G401.6 (cell line): Measurements from ENCODE around the gene PES1.
"Not testable (repeated sequence)": the region's sequence is repeated elsewhere in the genome, so short reads cannot be mapped to it uniquely, and the experiment has no call there.

Experiments
- FAIRE-seq: peaks from 2 replicates; lab custom pipeline; 2012; peaks lifted over from hg19 to GRCh38; lab: Jason Lieb, UNC

Gene PES1

DNA sequence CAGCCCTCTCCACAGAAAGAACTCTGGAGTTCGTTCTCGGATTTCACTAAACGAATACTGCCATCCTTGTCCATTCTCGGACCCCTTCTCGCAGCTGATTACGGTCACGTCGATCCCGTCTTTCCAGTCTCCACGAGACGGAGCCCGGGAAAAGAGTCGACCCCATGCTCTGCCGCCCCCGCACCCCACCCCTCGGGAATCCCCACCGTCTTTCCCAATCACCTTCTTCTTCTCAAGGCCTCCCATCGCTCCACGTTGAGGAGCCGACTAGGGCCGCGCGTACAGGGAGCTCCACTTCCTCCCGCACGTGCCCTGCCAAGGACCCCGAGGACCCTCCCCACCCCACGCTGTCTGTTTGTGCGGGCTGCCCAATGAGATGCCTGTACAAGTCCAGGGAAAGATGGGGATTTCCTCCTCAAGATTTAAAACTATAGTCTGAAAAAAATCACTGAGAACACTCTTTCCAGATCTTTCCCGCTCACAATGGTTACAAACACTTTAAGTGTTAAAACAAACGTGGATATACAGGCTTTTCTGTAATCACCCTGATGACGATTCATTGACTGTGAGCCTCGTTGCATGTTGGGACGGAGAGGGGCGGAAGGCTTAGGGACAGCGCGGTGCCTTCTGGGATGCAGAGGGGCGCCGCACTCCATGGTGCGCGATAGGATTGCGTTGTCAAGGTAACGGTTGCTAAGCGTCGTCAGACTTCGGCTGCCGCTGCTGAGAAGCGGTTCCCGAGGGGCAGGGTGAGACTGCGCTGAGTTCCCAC lies at the start of gene PES1:
Gene PES1, minus strand, starts transcription at position 323 of the 772 bp plus-strand sequence. Its CDS starts 77 bp downstream, at position 246.
- FAIRE-seq, result peak; percentile 99

DNA sequence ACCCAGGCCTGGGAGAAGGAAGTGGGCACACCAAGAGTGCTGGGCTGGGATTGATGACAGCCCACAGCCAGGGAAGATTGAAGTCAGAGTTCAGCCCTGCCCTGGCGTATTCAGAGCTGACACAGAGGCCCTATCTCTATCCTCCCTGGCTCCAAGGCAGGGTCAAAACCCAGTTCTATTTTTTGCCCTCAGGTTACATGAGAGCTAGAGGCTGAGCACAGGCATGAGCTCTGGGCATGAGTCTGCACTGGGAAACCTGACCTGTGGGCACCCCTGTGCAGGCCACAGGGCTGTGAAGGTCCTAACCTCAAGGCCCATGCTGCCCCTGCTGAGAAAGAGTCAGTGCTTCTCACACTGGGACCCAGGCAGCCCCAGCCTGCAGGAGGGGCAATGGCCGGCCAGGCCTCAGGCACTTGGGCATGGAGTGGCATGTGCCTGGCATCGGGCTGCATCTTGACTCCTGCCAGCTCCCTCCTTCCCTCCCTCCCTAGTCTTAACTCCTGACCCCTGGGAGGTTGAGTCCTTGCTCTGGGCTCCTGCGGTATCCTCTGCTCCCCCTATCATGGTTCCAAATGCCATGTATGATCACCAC lies 49.2 kb upstream of the PES1 start:
- no peak for FAIRE-seq

DNA sequence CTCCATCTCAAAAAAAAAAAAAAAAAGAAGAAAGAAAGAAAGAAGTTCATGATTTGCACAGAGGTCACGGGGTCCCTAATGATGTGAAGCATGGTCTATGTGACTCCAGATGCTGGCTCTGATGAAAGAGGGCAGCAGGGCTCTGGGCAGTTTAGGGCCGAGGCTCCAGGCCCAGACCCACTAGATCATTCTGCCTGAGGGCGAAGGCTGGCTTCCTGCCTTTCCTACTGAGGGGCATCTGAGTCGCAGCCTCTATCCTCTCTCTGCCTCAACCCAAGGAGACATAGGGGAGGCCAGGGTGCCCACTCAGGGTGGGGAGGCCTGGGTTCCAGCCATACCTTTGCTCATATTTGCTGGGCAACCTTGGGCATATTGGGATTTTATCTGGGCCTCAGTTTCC lies 48.7 kb upstream of the PES1 start:
- no peak for FAIRE-seq

DNA sequence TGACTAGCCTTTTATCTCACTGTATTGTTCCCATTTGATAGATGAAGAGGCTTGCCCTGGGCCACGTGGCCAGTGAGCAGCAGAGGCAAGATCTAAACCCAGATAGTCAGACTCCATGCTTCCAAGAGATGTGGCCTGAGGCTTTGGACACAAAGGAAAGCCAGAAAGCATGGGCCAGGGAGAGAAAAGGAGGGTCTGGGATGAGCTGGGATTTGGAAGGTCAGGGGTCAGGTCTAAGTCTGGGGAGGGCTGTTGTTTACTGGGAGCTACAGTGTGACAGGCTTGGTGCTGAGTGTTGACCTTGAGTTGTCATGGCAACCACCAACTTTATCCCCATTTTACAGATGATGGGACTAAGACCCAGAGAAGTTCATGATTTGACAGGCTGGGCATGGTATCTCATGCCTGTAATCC lies 46.0 kb upstream of the PES1 start:
- FAIRE-seq, result no peak

DNA sequence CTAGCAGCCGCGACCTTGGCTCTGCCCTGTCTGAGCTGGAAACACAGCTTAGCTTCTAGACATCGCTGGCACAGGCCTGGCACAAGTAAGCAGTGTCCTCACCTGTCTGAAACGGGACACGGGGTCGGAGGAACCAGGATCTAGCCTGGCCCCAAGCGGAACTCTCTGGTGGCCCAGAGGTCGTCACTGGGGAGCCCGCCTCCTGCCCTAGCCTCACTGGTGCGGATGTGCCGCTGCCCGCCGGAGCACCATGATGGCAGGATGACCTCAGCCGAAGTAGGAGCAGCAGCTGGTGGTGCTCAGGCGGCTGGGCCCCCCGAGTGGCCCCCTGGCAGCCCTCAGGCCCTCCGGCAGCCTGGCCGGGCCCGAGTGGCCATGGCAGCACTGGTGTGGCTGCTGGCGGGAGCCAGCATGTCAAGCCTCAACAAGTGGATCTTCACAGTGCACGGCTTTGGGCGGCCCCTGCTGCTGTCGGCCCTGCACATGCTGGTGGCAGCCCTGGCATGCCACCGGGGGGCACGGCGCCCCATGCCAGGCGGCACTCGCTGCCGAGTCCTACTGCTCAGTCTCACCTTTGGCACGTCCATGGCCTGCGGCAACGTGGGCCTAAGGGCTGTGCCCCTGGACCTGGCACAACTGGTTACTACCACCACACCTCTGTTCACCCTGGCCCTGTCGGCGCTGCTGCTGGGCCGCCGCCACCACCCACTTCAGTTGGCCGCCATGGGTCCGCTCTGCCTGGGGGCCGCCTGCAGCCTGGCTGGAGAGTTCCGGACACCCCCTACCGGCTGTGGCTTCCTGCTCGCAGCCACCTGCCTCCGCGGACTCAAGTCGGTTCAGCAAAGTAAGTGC lies 44.7 kb upstream of the PES1 start:
- FAIRE-seq, result no peak

DNA sequence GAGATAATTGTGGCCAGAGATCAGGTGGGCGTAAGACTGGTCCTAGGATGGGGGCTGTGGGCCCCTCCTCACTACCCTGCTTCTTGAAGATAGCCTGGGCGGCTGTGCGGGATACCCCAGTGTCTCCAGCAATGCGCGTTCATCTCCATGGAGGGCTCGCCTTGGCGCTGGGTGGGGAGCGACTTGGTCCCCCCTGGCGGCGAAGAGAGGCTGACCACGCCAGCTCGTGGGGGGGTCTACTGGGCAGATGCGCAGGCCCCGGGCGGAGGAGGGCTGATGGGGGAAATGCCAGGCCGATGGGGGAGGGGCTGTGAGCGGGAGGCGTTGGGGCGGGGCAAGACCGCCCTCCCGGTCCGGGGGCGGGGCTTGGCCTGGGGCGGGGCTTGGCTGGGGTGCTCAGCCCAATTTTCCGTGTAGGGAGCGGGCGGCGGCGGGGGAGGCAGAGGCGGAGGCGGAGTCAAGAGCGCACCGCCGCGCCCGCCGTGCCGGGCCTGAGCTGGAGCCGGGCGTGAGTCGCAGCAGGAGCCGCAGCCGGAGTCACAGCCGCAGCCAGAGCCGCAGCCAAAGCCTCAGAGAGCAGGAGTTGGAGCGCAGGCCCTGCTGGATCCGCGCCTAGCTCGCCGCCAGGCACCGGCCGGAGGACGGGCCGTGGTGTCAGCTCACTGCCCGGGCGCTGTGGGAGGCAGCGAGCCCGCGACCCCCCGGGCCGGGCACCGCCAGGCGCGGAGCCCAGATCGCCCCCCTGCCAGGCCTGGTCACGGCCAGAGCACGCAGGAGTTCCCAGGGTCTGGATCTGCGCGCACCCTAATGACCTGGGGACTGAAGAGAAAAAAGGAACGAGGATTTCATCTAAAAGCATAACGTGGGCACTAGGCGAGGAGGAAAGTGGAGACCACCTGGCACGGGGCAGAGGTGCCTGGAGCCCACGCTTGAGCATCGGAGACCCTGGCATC lies 43.8 kb upstream of the PES1 start, which contains the start of gene SLC35E4:
Gene SLC35E4, plus strand, starts transcription at position 509 of the 953 bp plus-strand sequence. CDS start 670 bp downstream, outside the sequence.
- no peak for FAIRE-seq

DNA sequence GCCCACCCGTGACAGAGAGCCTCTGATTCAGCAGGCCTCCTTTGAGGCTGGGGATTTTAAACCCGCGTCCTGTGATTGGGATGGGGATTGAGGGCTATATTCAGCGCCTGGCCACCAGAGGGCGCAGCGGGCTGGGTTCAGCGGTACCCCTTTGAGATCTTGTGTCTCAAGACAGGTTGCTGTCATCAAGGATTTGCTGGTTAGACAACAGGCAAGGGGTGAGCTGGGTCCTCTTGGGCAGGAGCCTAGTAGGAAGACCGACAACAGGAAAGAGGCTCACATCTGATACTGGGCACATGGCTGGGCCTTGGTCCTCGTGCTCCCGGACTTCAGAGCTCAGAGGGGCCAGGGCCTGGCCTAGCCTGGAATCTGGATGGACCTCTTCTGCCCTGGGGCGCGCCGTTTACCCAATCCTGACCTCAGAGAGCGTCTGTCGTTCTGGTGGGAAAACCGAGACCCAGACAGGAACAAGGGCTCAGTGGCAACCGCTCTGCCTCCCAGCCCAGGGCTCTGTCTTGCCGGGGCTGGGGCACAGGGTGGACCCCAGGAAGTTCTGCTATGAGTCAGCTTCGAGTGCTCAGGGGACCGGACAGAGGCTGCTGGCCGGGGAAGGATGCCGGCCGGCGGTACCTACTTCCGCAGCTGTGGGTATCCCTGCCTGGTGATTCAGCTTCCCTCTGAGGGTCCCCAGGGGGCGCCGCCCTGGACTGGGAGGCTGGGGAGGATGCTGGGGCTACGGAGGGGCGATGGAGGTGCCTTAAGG lies 42.9 kb upstream of the PES1 start:
- peak; percentile 13 for FAIRE-seq

DNA sequence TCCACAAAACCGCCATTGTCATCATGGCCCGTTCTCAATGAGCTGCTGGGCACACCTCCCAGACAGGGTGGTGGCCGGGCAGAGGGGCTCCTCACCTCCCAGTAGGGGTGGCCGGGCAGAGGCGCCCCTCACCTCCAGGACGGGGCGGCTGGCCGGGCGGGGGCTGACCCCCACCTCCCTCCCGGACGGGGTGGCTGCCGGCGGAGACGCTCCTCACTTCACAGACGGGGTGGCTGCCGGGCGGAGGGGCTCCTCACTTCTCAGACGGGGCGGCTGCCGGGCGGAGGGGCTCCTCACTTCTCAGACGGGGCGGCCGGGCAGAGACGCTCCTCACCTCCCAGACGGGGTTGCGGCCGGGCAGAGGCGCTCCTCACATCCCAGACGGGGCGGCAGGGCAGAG lies 39.8 kb upstream of the PES1 start:
- FAIRE-seq, result not testable (repeated sequence)

DNA sequence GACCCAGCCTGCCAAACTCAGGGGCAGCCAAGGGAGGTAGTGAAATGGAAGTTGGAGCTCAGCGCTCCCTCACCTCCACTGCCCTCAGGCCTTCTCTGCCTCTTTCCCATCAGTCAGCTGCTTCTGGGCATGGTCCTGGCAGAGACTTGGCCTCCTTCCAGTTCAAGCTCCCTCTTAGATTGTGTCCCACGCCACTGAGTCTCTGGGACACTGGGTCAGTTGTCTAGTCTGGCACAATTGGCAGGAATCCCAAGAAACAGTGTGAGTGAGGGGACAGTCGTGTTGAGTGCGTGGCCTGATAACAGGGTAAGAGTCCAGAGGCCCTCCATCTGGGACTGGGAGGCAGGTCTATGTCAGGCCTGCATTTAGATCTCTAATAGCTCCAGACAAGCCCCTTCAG lies 36.8 kb upstream of the PES1 start:
- no peak for FAIRE-seq

DNA sequence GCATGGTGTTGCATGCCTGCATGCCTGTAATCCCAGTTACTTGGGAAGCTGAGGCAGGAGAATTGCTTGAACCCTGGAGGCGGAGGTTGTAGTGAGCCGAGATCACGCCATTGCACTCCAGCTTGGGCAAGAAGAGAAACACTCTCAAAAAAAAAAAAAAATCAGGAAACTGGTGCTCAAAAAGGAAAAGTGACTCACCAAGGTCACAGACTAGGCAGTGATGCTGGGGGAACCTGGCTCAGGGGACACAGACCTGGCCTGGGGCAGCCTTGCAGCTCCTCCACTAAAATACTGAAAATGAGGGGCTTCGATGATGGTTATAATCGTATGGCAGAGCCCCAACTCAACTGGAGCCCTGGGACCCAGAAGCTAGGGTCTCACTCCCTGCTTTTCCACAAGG lies 35.8 kb upstream of the PES1 start:
- no peak for FAIRE-seq

DNA sequence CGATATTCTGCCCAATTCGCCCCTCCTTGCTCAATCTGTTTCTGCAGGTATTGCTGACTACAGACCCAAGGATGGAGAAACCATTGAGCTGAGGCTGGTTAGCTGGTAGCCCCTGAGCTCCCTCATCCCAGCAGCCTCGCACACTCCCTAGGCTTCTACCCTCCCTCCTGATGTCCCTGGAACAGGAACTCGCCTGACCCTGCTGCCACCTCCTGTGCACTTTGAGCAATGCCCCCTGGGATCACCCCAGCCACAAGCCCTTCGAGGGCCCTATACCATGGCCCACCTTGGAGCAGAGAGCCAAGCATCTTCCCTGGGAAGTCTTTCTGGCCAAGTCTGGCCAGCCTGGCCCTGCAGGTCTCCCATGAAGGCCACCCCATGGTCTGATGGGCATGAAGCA lies 34.7 kb upstream of the PES1 start:
- FAIRE-seq, result no peak

DNA sequence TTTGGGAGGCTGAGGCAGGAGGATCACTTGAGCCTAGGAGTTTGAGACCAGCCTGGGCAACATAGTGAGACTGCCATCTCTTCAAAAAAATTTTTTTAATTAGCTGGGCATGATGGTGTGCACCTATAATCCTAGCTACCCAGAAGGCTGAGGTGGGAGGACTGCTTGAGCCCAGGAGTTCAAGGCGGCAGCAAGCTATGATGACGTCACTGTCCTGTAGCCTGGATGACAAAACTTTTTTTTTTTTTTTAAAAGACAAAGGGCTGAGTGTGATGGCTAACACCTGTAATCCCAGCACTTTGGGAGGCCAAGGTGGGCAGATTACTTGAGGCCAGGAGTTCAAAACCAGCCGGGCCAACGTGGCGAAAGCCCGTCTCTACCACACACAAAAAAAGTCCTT lies 28.2 kb upstream of the PES1 start:
- FAIRE-seq, result not testable (repeated sequence)

DNA sequence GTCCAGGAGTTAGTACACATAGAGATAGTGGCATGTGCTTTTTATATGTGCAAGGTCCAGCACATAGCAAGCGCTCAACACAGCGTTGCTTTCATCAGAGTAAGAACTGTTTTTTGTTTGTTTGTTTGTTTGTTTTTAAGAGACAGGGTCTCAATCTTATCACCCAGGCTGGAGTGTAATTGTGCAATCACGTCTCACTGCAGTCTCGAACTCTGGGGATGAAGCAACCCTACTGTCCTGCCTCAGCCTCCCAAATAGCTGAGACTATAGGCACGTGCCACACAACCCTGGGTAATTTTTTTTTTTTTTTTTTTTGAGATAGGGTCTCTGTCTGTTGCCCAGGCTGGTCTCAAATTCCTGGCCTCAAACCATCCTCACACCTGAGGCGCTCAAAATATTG lies 26.1 kb upstream of the PES1 start:
- no peak for FAIRE-seq

DNA sequence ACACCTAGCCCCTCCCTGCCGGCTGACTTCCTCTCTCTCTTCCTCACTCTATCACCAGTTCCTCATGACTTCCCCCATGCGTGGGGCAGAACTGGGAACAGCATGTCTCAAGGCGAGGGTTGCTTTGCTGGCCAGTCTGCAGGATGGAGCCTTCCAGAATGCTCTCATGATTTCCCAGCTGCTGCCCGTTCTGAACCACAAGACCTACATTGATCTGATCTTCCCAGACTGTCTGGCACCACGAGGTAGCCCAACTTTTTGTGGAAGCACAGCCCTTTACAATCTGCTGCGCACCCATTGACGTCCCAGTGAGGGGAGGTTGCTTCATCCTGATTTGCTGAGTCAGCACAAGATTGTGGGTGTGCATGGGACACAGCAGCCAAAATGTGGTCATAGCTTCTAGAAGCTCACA lies 23.8 kb upstream of the PES1 start:
- FAIRE-seq, result no peak

DNA sequence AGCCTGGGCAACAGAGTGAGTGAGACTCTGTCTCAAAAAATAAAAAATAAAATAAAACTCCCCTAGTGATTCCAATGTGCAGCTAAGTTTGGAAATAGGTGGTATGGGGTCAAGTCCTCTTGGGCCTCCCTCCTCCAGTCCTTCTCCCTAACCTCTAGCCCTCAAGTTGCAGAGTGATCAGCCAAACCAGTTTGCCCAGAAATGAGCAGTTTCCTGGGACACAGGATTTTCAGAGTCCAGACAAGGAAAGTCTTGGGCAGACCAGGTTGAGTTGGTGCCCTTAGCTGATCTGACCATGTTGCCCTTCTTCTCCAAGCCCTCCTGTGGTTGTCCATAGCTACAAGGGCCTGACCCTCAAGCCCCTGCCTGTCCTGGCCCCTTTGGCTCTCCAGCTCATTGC lies 23.2 kb upstream of the PES1 start:
- FAIRE-seq, result no peak

DNA sequence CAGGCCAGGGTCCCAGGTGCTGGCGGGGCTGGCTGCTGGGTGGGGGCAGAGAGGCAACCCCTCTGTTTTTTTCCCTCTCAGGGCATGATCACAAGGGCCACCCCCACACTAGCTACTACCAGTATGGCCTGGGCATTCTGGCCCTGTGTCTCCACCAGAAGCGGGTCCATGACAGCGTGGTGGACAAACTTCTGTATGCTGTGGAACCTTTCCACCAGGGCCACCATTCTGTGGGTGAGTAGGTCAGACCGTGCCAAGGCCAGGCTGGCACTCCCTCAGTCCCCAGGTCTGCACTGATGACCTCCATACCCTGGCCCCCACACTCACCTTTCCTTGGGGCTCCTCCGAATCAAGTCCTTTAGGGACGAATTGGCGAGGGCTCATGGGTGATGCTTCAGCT lies 22.6 kb upstream of the PES1 start:
- no peak for FAIRE-seq

DNA sequence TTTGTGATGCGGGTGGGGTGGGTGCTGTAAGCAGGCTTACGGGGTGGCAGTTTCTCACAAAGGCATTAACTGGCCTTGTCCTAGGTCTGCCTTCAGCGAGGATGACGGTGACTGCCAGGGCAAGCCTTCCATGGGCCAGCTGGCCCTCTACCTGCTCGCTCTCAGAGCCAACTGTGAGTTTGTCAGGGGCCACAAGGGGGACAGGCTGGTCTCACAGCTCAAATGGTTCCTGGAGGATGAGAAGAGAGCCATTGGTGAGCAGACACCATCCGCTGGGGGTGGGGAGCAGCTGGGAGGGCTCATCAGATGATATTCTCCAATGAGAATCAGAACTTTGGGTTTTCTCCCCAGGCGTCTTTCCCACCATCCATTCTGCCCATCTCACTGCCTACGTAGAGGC lies 21.1 kb upstream of the PES1 start:
- no peak for FAIRE-seq

DNA sequence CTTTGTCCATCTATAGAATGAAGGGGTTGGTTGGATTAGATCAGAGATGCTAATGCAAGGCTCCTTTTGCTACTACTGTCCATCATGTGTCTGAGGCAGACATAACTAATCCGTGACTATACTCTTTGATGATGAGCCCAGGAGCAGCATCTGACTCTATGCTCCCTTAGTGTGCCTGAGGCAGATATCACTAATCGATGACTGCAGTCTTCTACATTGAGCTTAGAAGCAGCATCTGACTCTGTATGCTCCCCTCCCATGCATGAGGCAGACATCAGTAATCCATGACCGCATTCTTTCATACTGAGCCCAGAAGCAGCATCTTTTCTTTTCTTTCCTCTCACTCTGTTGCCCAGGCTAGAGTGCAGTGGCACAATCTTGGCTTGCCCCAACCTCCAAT lies 19.5 kb upstream of the PES1 start:
- FAIRE-seq, result no peak

DNA sequence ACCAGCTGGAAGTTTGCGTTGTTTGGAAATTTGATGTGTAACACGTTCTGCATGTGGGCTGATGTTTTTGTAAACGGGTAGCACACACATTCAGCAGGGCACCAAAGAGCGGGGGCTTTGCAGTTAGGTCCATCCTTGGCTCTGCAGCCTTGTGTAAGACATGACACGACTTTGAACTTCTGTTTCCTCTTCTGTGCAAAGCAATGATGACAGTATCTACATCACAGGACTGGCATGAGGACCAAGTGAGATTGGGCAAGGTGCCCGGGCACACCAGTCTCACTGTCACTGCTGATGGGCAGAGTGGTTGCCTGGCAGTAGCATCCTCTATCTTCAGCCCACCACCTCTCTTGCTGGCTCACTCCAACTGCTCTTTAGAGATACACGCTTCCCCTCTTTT lies 18.6 kb upstream of the PES1 start:
- FAIRE-seq, result no peak

DNA sequence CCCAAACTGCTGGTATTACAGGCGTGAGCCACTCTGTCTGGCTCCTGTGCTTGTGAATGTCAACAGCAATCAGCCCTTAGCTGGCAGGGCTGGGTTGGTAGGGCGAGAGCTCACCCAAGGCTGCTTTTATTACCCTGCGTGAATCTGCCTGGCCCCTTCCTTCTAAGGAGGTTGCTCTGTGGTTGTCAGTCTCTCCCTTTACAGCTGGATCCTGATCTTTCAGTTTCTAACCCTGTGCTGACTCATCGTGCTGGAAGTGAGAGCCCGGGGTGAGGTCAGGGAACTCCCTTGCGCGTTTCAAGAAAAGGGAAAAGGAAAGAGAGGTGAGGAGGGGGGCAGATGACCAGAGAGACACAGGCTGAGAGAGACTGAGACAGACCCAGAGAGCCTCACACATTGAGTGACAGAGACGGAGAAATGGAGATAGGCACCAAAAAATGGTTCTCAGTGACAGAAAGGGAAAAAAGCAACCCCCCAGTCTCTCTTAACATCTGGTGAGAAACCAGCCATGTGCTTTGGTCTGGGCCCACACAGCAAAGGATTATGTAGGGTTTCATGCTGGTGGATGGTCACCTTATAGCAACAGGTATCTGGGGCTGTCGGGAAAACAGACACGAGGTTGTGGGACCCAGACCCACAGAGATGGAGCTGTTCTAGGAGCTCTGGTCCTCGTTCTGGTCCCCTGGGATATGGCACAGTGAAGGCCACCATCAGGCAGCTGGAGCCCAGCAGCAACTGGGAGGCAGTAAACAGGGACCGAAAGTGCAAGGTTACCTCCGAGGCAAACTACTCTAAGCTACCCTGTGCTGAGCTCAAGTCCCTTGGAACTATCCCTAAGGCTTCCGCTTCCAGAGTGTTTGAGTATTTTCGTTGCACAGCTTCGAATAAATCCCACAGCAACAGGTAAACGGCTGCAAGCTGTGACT lies 17.8 kb upstream of the PES1 start:
- FAIRE-seq, result no peak
